Parathyroid adenoma (tissue), 2 donors: ENCODE data around the gene IL1RAPL1.

ENCODE experiments used
- H2AFZ ChIP-seq: fragments of 300-600 bp; sonication (generic); one replicate; pipeline ENCODE4 v1.7.0; 2017; ENCODE audit warnings: antibody characterized with exemption, mild to moderate bottlenecking
- H3K27ac ChIP-seq: fragments of 300-600 bp; sonication (generic); one replicate; pipeline ENCODE4 v1.7.0; 2017
- H3K27me3 ChIP-seq: fragments of 300-600 bp; sonication (generic); one replicate; pipeline ENCODE4 v1.7.0; 2017; ENCODE audit warnings: low read length; ENCODE audit not compliant: control insufficient read depth, insufficient read depth
- H3K36me3 ChIP-seq: fragments of 300-600 bp; sonication (generic); one replicate; pipeline ENCODE4 v1.7.0; 2017; ENCODE audit warnings: low read length; ENCODE audit not compliant: control insufficient read depth, insufficient read depth
- H3K4me1 ChIP-seq: fragments of 300-600 bp; sonication (generic); one replicate; pipeline ENCODE4 v1.7.0; 2017; ENCODE audit warnings: control low read depth
- H3K4me2 ChIP-seq: fragments of 300-600 bp; sonication (generic); one replicate; pipeline ENCODE4 v1.7.0; 2017; ENCODE audit warnings: low read length
- H3K4me3 ChIP-seq: fragments of 300-600 bp; sonication (generic); one replicate; pipeline ENCODE4 v1.7.0; 2017; ENCODE audit warnings: low read depth, low read length
- H3K79me2 ChIP-seq: fragments of 300-600 bp; sonication (generic); one replicate; pipeline ENCODE4 v1.7.0; 2017; ENCODE audit warnings: control low read depth
- H3K9ac ChIP-seq: fragments of 300-600 bp; sonication (generic); one replicate; pipeline ENCODE4 v1.7.0; 2017; ENCODE audit warnings: mild to moderate bottlenecking
- H3K9me3 ChIP-seq: fragments of 300-600 bp; sonication (generic); one replicate; pipeline ENCODE4 v1.7.0; 2017; ENCODE audit warnings: low read length; ENCODE audit not compliant: control insufficient read depth
- CTCF ChIP-seq: fragments of 300-600 bp; sonication (generic); IDR thresholded peaks from one replicate; pipeline ENCODE4 v1.7.0; 2017; ENCODE audit warnings: antibody characterized with exemption, mild to moderate bottlenecking
- donor health status: primary hyperparathyroidism.

The IL1RAPL1 gene

GRCh38 chrX:28582511-28582910, 4.7 kb upstream of the IL1RAPL1 start:
- Histone ChIP-seq H3K9me3 (no peaks in the 10 kb centered on the region), H2AFZ (no peak overlapping the region), H3K9ac (no peak overlapping the region), H3K79me2 (no peaks in the 10 kb centered on the region), H3K27me3 (no peaks in the 10 kb centered on the region), H3K4me1 (no peaks in the 10 kb centered on the region), H3K4me3 (no peak overlapping the region), H3K36me3 (no peaks in the 10 kb centered on the region), H3K4me2 (no peak overlapping the region), H3K27ac (no peak overlapping the region)
- no peak for TF ChIP-seq CTCF

DNA sequence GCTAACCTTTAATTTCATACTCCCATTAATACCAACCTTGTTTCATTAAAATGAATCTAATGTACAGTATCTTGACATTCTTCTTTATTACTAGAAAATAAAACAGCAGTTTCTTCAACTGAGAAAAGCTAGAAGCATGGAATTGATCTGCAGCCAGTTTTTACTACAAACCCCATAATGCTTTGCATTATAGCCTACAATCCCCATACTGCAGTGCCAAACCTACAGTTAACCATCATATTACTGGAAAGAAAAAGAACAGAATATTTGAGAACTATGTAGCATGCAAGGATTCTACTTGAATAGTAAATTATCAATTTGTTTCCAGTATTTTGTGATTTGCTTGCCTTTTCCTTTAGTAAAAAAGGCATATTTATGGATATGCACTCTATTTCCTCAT, 3.2 kb upstream of the IL1RAPL1 start:
- no peak for TF ChIP-seq CTCF
- Histone ChIP-seq H3K4me3 (no peak overlapping the region), H2AFZ (no peak overlapping the region), H3K27ac (no peak overlapping the region), H3K36me3 (no peaks in the 10 kb centered on the region), H3K9me3 (no peaks in the 10 kb centered on the region), H3K4me2 (no peak overlapping the region), H3K4me1 (no peaks in the 10 kb centered on the region), H3K9ac (no peak overlapping the region), H3K27me3 (no peaks in the 10 kb centered on the region), H3K79me2 (no peaks in the 10 kb centered on the region)

DNA sequence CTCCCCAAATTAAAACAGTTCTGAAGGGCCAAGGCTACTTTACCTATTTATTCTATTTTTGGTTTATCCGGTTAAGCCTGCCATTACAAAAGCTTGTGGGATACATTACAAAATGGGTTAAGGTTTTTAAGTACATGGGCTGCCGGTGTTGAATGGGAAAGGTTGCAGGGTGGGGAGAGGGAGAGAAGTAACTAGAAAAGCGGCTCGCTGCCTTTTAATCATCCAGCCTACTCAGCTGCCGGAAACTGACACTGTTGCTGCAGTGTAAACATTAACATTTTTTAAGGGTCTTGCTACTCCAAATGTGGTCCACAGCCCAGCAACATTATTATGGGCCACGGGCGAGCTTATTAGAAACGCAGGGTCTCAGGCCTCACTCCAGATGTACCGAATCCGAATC, 1.5 kb upstream of the IL1RAPL1 start:
- Histone ChIP-seq H2AFZ (no peak overlapping the region), H3K4me3 (no peak overlapping the region), H3K4me1 (no peaks in the 10 kb centered on the region), H3K9ac (no peak overlapping the region), H3K79me2 (no peaks in the 10 kb centered on the region), H3K27ac (no peak overlapping the region), H3K36me3 (no peaks in the 10 kb centered on the region), H3K9me3 (no peaks in the 10 kb centered on the region), H3K27me3 (no peaks in the 10 kb centered on the region), H3K4me2 (no peak overlapping the region)
- TF ChIP-seq CTCF: no peak

DNA sequence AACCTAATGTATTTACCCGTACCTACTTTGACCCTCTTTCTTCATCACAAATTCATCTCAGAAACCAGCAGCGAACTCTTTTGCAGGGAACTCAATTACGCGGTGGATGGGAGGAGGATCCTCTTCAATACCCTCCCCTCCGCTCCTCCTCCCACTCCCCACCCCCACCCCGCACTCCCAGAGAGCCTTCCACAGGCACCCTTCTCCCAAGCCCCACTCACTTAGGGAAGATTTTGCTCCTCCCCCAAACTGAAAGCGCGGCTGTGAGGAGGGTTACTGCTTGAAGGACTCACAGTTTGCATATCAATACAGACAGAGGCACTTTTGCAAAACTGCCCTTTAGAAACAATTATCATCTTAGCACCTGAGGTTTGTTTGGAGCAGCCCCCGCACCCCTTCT, 960 bp upstream of the IL1RAPL1 start:
- Histone ChIP-seq H3K36me3 (no peaks in the 10 kb centered on the region), H3K27ac (no peak overlapping the region), H3K4me1 (no peaks in the 10 kb centered on the region), H3K9ac (no peak overlapping the region), H3K27me3 (no peaks in the 10 kb centered on the region), H3K4me2 (peak overlapping the region; percentile 53), H3K9me3 (no peaks in the 10 kb centered on the region), H3K79me2 (no peaks in the 10 kb centered on the region), H3K4me3 (no peak overlapping the region), H2AFZ (no peak overlapping the region)
- no peak for TF ChIP-seq CTCF

DNA sequence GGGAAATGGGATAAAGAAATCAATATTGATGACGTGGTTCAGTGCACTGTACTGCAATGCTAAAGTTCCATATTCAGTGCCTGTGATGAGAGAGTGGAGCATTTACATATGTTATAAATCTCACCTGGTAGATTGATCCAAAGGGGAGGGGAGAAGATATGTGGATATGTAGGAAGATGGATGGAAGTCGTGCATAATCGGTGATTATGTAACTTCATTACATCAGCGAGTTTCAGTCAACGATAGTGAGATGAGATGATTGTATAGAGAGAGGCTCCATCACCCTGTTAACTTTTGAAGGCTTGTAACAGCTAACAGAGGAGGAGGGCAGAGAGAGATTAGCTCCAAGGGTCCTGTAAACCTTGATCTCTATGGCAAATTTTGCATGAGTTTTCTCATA, 1.8 kb downstream of the IL1RAPL1 start:
- Histone ChIP-seq H3K27me3 (no peaks in the 10 kb centered on the region), H3K4me2 (no peak overlapping the region), H3K9ac (no peak overlapping the region), H3K36me3 (no peaks in the 10 kb centered on the region), H3K9me3 (no peaks in the 10 kb centered on the region), H2AFZ (no peak overlapping the region), H3K4me3 (no peak overlapping the region), H3K27ac (no peak overlapping the region), H3K79me2 (no peaks in the 10 kb centered on the region), H3K4me1 (no peaks in the 10 kb centered on the region)
- no peak for TF ChIP-seq CTCF
